HCT116 (cell line): ENCODE data around the gene FKBP3. TPM values are rescaled to one million over a fixed set of nuclear protein-coding genes. Genes with fewer than 3 reads are reported as not detected.

ENCODE experiments used
- ATAC-seq: fragments of 200-7000 bp; cut with Tn5 transposase; 2 replicates; pipeline ENCODE4 v1.9.1; 2020; ENCODE audit warnings: mild to moderate bottlenecking, moderate library complexity
- BruUV-seq: library from RNA; stranded (reverse); fragments of 400-500 nt; replicated peaks from 2 replicates; lab custom pipeline; 2021; lab: Mats Ljungman, UMichigan
- CTCF ChIA-PET: fragments of 300-600 bp; sonication (Branson Sonifier 250); formaldehyde crosslinking; loops from one replicate; lab custom pipeline; 2021; ENCODE audit warnings: antibody characterized with exemption; lab: Charles Lee
- POLR2A ChIA-PET: fragments of 300-600, 350-600 bp; sonication (Branson Sonifier 250); formaldehyde crosslinking; loops from one replicate; lab custom pipeline; 2021; ENCODE audit warnings: antibody characterized with exemption; lab: Charles Lee
- RAD21 ChIA-PET, 2 experiments: fragments of 300-600 bp; sonication (Branson Sonifier 250); formaldehyde crosslinking; loops; one replicate each; lab custom pipeline; 2023; ENCODE audit warnings: low total read pairs in 2 of 2; ENCODE audit not compliant: uncharacterized antibody in 2 of 2, unreplicated experiment in 2 of 2, low non-redundant PET in 1 of 2; lab: Charles Lee
- DNase-seq: peaks from one replicate; pipeline ENCODE4 v3.0.0-alpha.2; 2010; ENCODE audit warnings: low read depth, low spot score
- H2AFZ ChIP-seq: fragments of 200-600 bp; shearing (Covaris generic), sonication (generic); 2 replicates; pipeline ENCODE4 v1.6.1; 2017; ENCODE audit warnings: low read depth, mixed run types, mixed read lengths, antibody characterized with exemption, low read length; ENCODE audit not compliant: poor library complexity, severe bottlenecking
- H3K27ac ChIP-seq: 2 replicates; pipeline ENCODE4 v1.5.1; 2012; ENCODE audit warnings: low read depth, low read length
- H3K27me3 ChIP-seq: fragments of 200-600 bp; sonication (generic); 2 replicates; pipeline ENCODE4 v1.6.1; 2016; ENCODE audit warnings: mixed run types, low read length, mixed read lengths; ENCODE audit not compliant: insufficient read depth
- H3K36me3 ChIP-seq, 2 experiments: fragments of 200-500 bp in 1 of 2; fragments of 200-600 bp in 1 of 2; sonication (Bioruptor generic) in 1 of 2; sonication (generic) in 1 of 2; 2 replicates each; pipeline versions ENCODE4 v1.5.1 to v1.6.1; 2014 to 2016; ENCODE audit warnings: low read length in 2 of 2, inconsistent platforms in 1 of 2, mixed read lengths in 1 of 2, mixed run types in 1 of 2; ENCODE audit not compliant: insufficient read depth in 2 of 2, control insufficient read depth in 1 of 2
- H3K4me1 ChIP-seq, 2 experiments: fragments of 200-600 bp in 1 of 2; sonication (generic) in 1 of 2; 2 replicates each; pipeline versions ENCODE4 v1.5.1 to v1.6.1; 2012 to 2017; ENCODE audit warnings: low read length in 2 of 2, inconsistent platforms in 1 of 2, mild to moderate bottlenecking in 1 of 2, mixed read lengths in 1 of 2, mixed run types in 1 of 2, moderate library complexity in 1 of 2; ENCODE audit not compliant: insufficient read depth in 2 of 2, control insufficient read depth in 1 of 2
- H3K4me2 ChIP-seq: fragments of 200-600 bp; sonication (generic); 2 replicates; pipeline ENCODE4 v1.6.1; 2017; ENCODE audit warnings: mixed run types, low read length, mixed read lengths
- H3K4me3 ChIP-seq, 2 experiments: fragments of 200-600 bp in 1 of 2; sonication (generic) in 1 of 2; replicated peaks in 1 of 2; 2 replicates each; pipeline ENCODE4 v1.5.1; 2011 to 2016; ENCODE audit warnings: low read length in 2 of 2, control low read depth in 1 of 2, low read depth in 1 of 2, mild to moderate bottlenecking in 1 of 2, mixed read lengths in 1 of 2, mixed run types in 1 of 2
- H3K79me2 ChIP-seq: fragments of 200-600 bp; sonication (generic); 2 replicates; pipeline ENCODE4 v1.6.1; 2017; ENCODE audit warnings: mild to moderate bottlenecking, mixed run types, low read length, moderate library complexity, mixed read lengths; ENCODE audit not compliant: insufficient read depth
- H3K9ac ChIP-seq: fragments of 200-600 bp; sonication (generic); 2 replicates; pipeline ENCODE4 v1.6.1; 2016; ENCODE audit warnings: low read length, mixed read lengths
- H3K9me2 ChIP-seq: fragments of 200-600 bp; sonication (generic), shearing (Covaris generic); 2 replicates; pipeline ENCODE4 v1.6.1; 2017; ENCODE audit warnings: mixed run types, mild to moderate bottlenecking, moderate library complexity; ENCODE audit not compliant: insufficient read depth
- H3K9me3 ChIP-seq, 2 experiments: fragments of 200-500 bp in 1 of 2; fragments of 200-600 bp in 1 of 2; sonication (Bioruptor generic) in 1 of 2; sonication (generic) in 1 of 2; 2 replicates each; pipeline ENCODE4 v1.6.1; 2014 to 2017; ENCODE audit warnings: low read length in 2 of 2, mixed read lengths in 2 of 2, inconsistent platforms in 1 of 2, low read depth in 1 of 2, mild to moderate bottlenecking in 1 of 2, mixed run types in 1 of 2, moderate library complexity in 1 of 2; ENCODE audit not compliant: control insufficient read depth in 1 of 2, insufficient read depth in 1 of 2
- H4K20me1 ChIP-seq: fragments of 200-600 bp; sonication (generic), shearing (Covaris generic); 2 replicates; pipeline ENCODE4 v1.6.1; 2017; ENCODE audit warnings: mixed run types, mild to moderate bottlenecking, moderate library complexity; ENCODE audit not compliant: insufficient read depth
- ATF3 ChIP-seq: IDR thresholded peaks from 2 replicates; pipeline ENCODE4 v1.6.1; 2012
- CBX3 ChIP-seq: IDR thresholded peaks from 2 replicates; pipeline ENCODE4 v1.6.1; 2012; ENCODE audit warnings: low read depth
- CEBPB ChIP-seq: IDR thresholded peaks from 2 replicates; pipeline ENCODE4 v1.6.1; 2012; ENCODE audit warnings: low read depth
- CTCF ChIP-seq, 3 experiments: fragments of 200-600 bp in 1 of 3; sonication (generic) in 1 of 3; IDR thresholded peaks in 2 of 3; conservative IDR thresholded peaks in 1 of 3; 2 replicates each; pipeline ENCODE4 v1.5.1; 2012 to 2017; ENCODE audit warnings: low read depth in 2 of 3, low read length in 2 of 3, antibody characterized with exemption in 1 of 3, borderline replicate concordance in 1 of 3, control low read depth in 1 of 3, mild to moderate bottlenecking in 1 of 3, mixed read lengths in 1 of 3, mixed run types in 1 of 3, moderate library complexity in 1 of 3; ENCODE audit not compliant: insufficient read depth in 1 of 3
- EGR1 ChIP-seq: IDR thresholded peaks from 2 replicates; pipeline ENCODE4 v1.6.1; 2012; ENCODE audit warnings: low read depth
- FOSL1 ChIP-seq: IDR thresholded peaks from 2 replicates; pipeline ENCODE4 v1.6.1; 2012; ENCODE audit warnings: low read depth
- POLR2A ChIP-seq: IDR thresholded peaks from 2 replicates; pipeline ENCODE4 v1.7.0; 2011; ENCODE audit warnings: borderline replicate concordance; ENCODE audit not compliant: insufficient read depth, insufficient read length; ENCODE audit errors: extremely low read depth
- POLR2AphosphoS5 ChIP-seq: IDR thresholded peaks from 2 replicates; pipeline ENCODE4 v1.6.1; 2011; ENCODE audit warnings: mild to moderate bottlenecking, low read depth, low read length, moderate library complexity
- REST ChIP-seq: IDR thresholded peaks from 2 replicates; pipeline ENCODE4 v1.6.1; 2012; ENCODE audit warnings: low read depth
- SIN3A ChIP-seq: IDR thresholded peaks from 2 replicates; pipeline ENCODE4 v1.6.1; 2012; ENCODE audit warnings: low read depth
- SRF ChIP-seq: IDR thresholded peaks from 2 replicates; pipeline ENCODE4 v1.6.1; 2012; ENCODE audit warnings: low read depth
- TCF7L2 ChIP-seq: IDR thresholded peaks from 2 replicates; pipeline ENCODE4 v1.7.0; 2011; ENCODE audit warnings: borderline replicate concordance, inconsistent platforms; ENCODE audit not compliant: insufficient read depth, insufficient read length; ENCODE audit errors: extremely low read depth
- ZNF274 ChIP-seq: fragments of 200-500 bp; sonication (Bioruptor generic); IDR thresholded peaks from 2 replicates; pipeline ENCODE4 v1.6.1; 2014; ENCODE audit warnings: mild to moderate bottlenecking, low read depth, low read length, inconsistent platforms
- intact Hi-C: fragments of 100-400 bp; cut with micrococcal nuclease; formaldehyde crosslinking; loops from 2 replicates; pipeline ENCODE4 v1.10.0; 2022
- total RNA-seq: library from RNA; stranded (reverse); gene quantifications from one replicate; pipeline ENCODE4 v1.2.1, GENCODE V29; 2021; ENCODE audit not compliant: unreplicated experiment

Gene FKBP3
- total RNA-seq, 1 experiment from 2014 or later, result 67.8 TPM

- no peak for TF ChIP-seq CEBPB
Observed at GRCh38 chr14:45095143-45095542, 39.1 kb downstream of the FKBP3 start (continued).

- CTCF ChIA-PET, result no interaction called here
- no peaks in the 10 kb centered on the region for H3K9me2 ChIP-seq
- TF ChIP-seq EGR1 (no peak), TCF7L2 (no peak), CTCF (IDR thresholded peaks at IDR 0.05 in 2 of 3, conservative IDR thresholded peaks at IDR 0.05 in 1 of 3; ENCODE audit: borderline replicate concordance in 1 of 3, insufficient read depth in 1 of 3, low read depth in 2 of 3, low read length in 2 of 3) (no peak), ATF3 (no peak), SRF (no peak), FOSL1 (no peak), CBX3 (no peak), REST (no peak), ZNF274 (no peak), POLR2A (no peak), POLR2AphosphoS5 (no peak), SIN3A (no peak)
- H3K4me2 ChIP-seq, result no peak overlapping the region
- intact Hi-C loops, result loop anchor here (5.0 kb wide), 1 partner anchor 38 kb away; the partner anchor contains the start of gene FKBP3
- peaks cover 10% of the 10 kb centered on the region; the same call in 1 of the 2 replicates for H4K20me1 ChIP-seq
- H2AFZ ChIP-seq, result no peak overlapping the region
- RAD21 ChIA-PET, result no interaction called here
- POLR2A ChIA-PET, result no interaction called here
- no peaks in the 10 kb centered on the region for H3K9me3 ChIP-seq
- H3K79me2 ChIP-seq, result peaks cover 98% of the 10 kb centered on the region
- H3K9ac ChIP-seq, result no peak overlapping the region
- DNase-seq, result no peak
- no peak overlapping the region for H3K4me3 ChIP-seq
- no peak for ATAC-seq
- H3K4me1 ChIP-seq, result peaks cover 0 to 2% of the 10 kb centered on the region in 2 experiments; a peak in 1 of 4 replicates
- no peak overlapping the region for H3K27ac ChIP-seq
- BruUV-seq, result no TSS peak
- no peaks in the 10 kb centered on the region for H3K27me3 ChIP-seq
- H3K36me3 ChIP-seq, result peaks cover 23 to 24% of the 10 kb centered on the region in 2 experiments
Observed at GRCh38 chr14:45094275-45094674, 40.0 kb downstream of the FKBP3 start.
